Neural progenitor cell (in vitro differentiated cells): ENCODE measurements around the gene LRRTM4.

Source experiments
- CTCF ChIP-seq: fragments of 200-600 bp; sonication (generic); IDR thresholded peaks from 2 replicates; pipeline ENCODE4 v1.5.1; 2017; ENCODE audit warnings: antibody characterized with exemption, mild to moderate bottlenecking
- EZH2phosphoT487 ChIP-seq: fragments of 200-600 bp; sonication (generic); IDR thresholded peaks from 2 replicates; pipeline ENCODE4 v1.6.1; 2017; ENCODE audit warnings: antibody characterized with exemption

GRCh38 chr2:77087987-77088414 lies 434.2 kb downstream of the LRRTM4 start:
- TF ChIP-seq CTCF: no peak
- no peak for TF ChIP-seq EZH2phosphoT487
